Mucosa of descending colon (tissue), 3 donors: Measurements from ENCODE around the gene CD80. TPM values are rescaled to one million over a fixed set of nuclear protein-coding genes. Genes with fewer than 3 reads are reported as not detected.
A peak's percentile ranks its signal among the peaks of the same experiment; 100 is the strongest.

Experiments used
- ATAC-seq: fragments of 200-7000 bp; cut with Tn5 transposase; one replicate; pipeline ENCODE4 v1.9.1; 2020; ENCODE audit warnings: mild to moderate bottlenecking, moderate library complexity
- DNase-seq, 3 donors: peaks; one replicate each; pipeline ENCODE4 v3.0.0-alpha.2; 2020
- H3K36me3 ChIP-seq: fragments of 200-600 bp; one replicate; pipeline ENCODE4 v1.8.0; 2021; ENCODE audit warnings: low read depth, mild to moderate bottlenecking
- H3K4me1 ChIP-seq: fragments of 200-600 bp; one replicate; pipeline ENCODE4 v1.8.0; 2021; ENCODE audit warnings: low read depth, mild to moderate bottlenecking
- H3K4me3 ChIP-seq: fragments of 200-600 bp; one replicate; pipeline ENCODE4 v1.8.0; 2021; ENCODE audit warnings: mild to moderate bottlenecking
- H3K9me3 ChIP-seq: fragments of 200-600 bp; one replicate; pipeline ENCODE4 v1.8.0; 2021; ENCODE audit warnings: mild to moderate bottlenecking
- intact Hi-C, 2 donors: fragments of 100-400 bp; cut with DNase I in 1 of 2; cut with micrococcal nuclease in 1 of 2; formaldehyde crosslinking; loops; one replicate each; pipeline versions ENCODE4 v1.11.0 to v1.11.1; 2022; cut with DNase I, micrococcal nuclease
- long read RNA-seq, 2 donors: library from polyadenylated mRNA; unstranded; transcript quantifications; one replicate each; pipeline ENCODE4 v2.0.0, GENCODE V29; 2019 to 2021
- total RNA-seq, 3 donors: library from RNA; stranded (reverse); fragmentation: NEBNext Ultra II Directional in 2 of 3; extraction: Animal tissue kit (Norgen Biotek cat#: 25700) in 2 of 3; gene quantifications; one replicate each; pipeline versions ENCODE4 v1.2.1 to v1.2.4, GENCODE V29; 2021 to 2023
- TF ChIP-seq, protein P1 (sequence below): fragments of 200-600 bp; IDR thresholded peaks from one replicate; pipeline ENCODE4 v1.8.0; 2022; ENCODE audit warnings: antibody characterized with exemption, mild to moderate bottlenecking
- donor health status: DM: no; HTN: no; CAD: no; lungs with moderate emphysema.
- donor health status: DM: no; HTN: no; CAD: no.
- donor health status: DM: no; HTN: yes; CAD: no.

The CD80 gene, protein sequence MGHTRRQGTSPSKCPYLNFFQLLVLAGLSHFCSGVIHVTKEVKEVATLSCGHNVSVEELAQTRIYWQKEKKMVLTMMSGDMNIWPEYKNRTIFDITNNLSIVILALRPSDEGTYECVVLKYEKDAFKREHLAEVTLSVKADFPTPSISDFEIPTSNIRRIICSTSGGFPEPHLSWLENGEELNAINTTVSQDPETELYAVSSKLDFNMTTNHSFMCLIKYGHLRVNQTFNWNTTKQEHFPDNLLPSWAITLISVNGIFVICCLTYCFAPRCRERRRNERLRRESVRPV
- total RNA-seq, result 1 to 10 TPM in 1 of 3 donors, under 1 TPM in 2; 0.41 to 1.0 (median 0.58) TPM
- long read RNA-seq, donor 1, result 0 reads
- long read RNA-seq, donor 2, result 0 reads

DNA sequence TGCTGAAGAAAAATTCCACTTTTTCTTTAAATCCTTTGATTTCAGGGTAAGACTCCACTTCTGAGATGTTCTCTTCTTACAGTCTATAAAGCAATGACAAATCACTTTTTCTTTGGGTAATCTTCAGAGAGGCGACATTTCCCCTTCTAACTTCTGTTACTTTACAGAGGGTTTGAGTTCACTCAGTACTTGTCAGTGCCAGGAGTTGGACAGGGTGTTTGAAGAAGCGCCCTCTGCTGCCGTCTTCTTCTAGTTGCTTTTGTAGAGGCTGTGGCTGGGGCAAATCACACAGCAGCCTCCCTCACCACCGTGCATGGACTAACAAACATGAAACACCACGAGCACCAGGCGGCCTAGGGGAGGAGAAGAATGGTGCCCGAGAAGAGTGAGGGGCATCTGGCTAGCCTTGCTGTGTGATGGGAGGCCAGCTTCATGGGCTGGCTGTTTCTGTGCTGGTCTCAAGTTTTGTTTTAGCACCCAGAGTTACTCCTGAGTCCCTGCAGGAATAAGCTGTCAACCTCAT lies at the start of gene CD80:
Gene CD80 (minus strand): TSS at position 174 of the 523 bp plus-strand sequence. CDS start 1,886 bp downstream, outside the sequence.
- Histone ChIP-seq H3K36me3 (no peaks in the 10 kb centered on the region), H3K4me3 (no peak within 1 kb of the TSS), H3K4me1 (no peaks in the 10 kb centered on the region), H3K9me3 (no peaks in the 10 kb centered on the region)
- TF ChIP-seq, protein P1, sequence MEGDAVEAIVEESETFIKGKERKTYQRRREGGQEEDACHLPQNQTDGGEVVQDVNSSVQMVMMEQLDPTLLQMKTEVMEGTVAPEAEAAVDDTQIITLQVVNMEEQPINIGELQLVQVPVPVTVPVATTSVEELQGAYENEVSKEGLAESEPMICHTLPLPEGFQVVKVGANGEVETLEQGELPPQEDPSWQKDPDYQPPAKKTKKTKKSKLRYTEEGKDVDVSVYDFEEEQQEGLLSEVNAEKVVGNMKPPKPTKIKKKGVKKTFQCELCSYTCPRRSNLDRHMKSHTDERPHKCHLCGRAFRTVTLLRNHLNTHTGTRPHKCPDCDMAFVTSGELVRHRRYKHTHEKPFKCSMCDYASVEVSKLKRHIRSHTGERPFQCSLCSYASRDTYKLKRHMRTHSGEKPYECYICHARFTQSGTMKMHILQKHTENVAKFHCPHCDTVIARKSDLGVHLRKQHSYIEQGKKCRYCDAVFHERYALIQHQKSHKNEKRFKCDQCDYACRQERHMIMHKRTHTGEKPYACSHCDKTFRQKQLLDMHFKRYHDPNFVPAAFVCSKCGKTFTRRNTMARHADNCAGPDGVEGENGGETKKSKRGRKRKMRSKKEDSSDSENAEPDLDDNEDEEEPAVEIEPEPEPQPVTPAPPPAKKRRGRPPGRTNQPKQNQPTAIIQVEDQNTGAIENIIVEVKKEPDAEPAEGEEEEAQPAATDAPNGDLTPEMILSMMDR, result no peak
- peak; percentile 91 for ATAC-seq
- intact Hi-C loops, result no loop called here
- peak; percentile 61 to 84 (median 62) for DNase-seq

DNA sequence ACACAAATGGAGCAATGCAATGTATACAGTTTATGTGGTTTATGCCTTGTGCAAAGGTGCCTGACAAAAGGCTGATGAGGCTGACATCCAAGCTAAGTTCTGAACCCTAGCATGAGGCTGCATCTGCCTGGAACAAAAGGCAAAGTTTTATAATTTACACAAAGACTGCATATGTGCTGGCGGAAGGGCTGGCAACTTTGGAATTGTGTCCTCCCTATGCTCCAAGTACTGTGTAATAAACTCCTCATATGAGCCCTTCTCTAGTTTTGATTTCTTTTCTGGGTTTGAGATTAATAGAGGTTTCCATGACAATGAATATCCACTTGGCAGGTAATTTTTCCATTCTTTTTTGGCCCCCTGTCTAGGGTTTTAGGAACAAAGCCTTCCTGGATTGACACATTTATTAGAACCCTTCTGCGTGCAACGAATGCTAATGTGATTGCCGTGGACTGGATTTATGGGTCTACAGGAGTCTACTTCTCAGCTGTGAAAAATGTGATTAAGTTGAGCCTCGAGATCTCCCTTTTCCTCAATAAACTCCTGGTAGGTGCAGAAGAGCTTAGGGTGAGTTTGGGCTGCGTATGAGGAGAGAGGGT lies 49.1 kb upstream of the CD80 start:
- TF ChIP-seq, protein P1, result no peak
- ATAC-seq (no peak), DNase-seq (no peak)
- intact Hi-C loops, result no loop called here
- Histone ChIP-seq H3K9me3 (no peaks in the 10 kb centered on the region), H3K4me3 (no peak overlapping the region), H3K4me1 (no peaks in the 10 kb centered on the region), H3K36me3 (no peaks in the 10 kb centered on the region)

DNA sequence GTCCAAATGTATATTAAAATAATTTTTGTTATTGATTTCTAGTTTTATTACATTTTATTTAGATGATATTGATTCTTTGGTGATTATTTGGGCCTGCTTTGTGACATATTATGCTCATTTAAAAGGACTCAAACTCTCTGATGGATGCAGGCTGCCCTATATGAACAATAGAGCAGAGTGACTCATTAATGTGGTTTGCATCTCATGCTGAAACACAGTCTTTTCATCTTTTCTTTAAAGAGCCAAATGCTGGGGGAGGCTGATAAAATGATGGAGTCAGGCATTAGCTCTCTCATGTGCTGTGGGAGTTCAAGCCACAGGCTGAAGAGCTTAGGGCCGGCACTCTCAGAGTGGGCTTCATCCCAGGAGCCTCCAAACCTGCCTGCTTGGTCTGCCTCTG lies 45.5 kb upstream of the CD80 start:
- H3K4me1 ChIP-seq, result no peaks in the 10 kb centered on the region
- H3K36me3 ChIP-seq, result no peaks in the 10 kb centered on the region
- no peak overlapping the region for H3K4me3 ChIP-seq
- intact Hi-C loops, result no loop called here
- no peaks in the 10 kb centered on the region for H3K9me3 ChIP-seq
- ATAC-seq (no peak), DNase-seq (no peak)
- TF ChIP-seq, protein P1, result no peak

DNA sequence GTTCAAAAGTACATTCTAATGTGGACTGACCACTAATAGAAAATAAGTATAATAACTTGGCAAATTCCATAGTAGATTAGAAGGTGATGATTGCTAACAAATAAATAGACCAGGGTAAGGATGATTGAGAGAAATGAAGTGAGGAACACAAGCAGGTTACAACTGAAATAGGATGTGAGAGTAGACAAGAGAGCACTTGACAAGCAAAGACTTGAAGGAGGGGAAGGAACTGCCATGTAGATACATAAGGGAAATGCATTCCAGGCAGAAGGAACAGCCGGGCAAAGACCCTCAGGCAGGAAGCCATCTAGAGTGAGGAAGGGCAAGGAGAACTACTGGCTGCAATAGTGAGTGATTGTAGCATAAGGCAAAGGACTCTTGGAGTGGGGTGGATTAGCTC lies 43.3 kb upstream of the CD80 start:
- no peak overlapping the region for H3K4me3 ChIP-seq
- H3K9me3 ChIP-seq, result no peaks in the 10 kb centered on the region
- TF ChIP-seq, protein P1, result no peak
- ATAC-seq (no peak), DNase-seq (no peak)
- intact Hi-C loops, result no loop called here
- H3K4me1 ChIP-seq, result peaks cover 3% of the 10 kb centered on the region
- no peaks in the 10 kb centered on the region for H3K36me3 ChIP-seq

DNA sequence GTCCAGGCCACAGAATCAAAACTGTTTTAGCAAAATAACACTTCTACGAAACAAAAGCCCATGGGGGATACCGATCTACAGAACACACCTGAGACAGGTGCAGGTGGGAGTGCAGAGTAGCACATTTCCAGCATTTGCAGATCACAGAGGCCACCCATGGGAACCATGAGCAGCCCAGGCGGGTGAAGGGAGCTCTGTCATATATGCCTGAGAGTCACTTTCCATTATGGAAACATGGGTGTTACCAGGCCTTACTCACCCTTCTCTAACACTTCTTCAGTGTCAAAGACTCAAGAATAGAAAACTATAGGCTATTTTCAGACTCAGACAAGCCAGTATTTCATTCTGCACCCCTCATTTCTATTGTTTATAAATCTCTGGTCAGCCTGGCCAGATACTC lies 41.7 kb upstream of the CD80 start:
- Histone ChIP-seq H3K4me1 (peaks cover 5% of the 10 kb centered on the region), H3K4me3 (no peak overlapping the region), H3K36me3 (no peaks in the 10 kb centered on the region), H3K9me3 (no peaks in the 10 kb centered on the region)
- ATAC-seq (no peak), DNase-seq (no peak)
- intact Hi-C loops, result no loop called here
- TF ChIP-seq, protein P1, result no peak
